NB4 (cell line): ENCODE measurements around the gene WLS.

Experiments
- CTCF ChIP-seq: IDR thresholded peaks from one replicate; pipeline ENCODE4 v1.5.1; 2012; ENCODE audit warnings: low read depth, low read length
- MAX ChIP-seq: IDR thresholded peaks from 2 replicates; pipeline ENCODE4 v1.6.1; 2011; ENCODE audit warnings: low read depth, low read length
- MYC ChIP-seq: IDR thresholded peaks from 2 replicates; pipeline ENCODE4 v1.6.1; 2011; ENCODE audit warnings: low read depth, low read length
- POLR2A ChIP-seq: IDR thresholded peaks from 2 replicates; pipeline ENCODE4 v1.6.1; 2011; ENCODE audit warnings: mild to moderate bottlenecking; ENCODE audit not compliant: insufficient read length; ENCODE audit errors: extremely low read depth

- TF ChIP-seq CTCF (no peak), POLR2A (no peak), MAX (no peak), MYC (no peak)
Observed at GRCh38 chr1:68183895-68184294, 48.4 kb downstream of the WLS start.
